ENCODE measurements around the gene ASGR1. TPM values are rescaled to one million over a fixed set of nuclear protein-coding genes. Genes with fewer than 3 reads are reported as not detected.

Gene ASGR1
- total RNA-seq, 1 donor from 2014 or later = 2.5 TPM

DNA sequence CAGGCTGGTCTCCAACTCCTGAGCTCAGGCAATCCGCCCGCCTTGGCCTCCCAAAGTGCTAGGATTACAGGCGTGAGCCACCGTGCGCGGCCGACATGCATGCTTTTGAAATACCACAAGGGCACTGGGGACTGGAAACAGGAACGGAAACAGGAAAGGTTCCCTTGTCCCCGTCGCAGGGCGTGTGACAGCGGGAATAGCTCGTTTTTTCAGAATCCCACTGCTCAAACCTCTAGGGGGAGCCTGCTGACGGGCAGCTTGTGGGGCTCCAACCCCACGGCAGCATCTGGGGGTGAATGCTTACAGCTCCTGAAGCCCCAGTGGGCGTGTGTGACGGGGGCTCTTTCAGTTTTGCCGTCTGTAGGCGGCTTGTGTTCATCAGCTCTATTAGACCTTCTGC, 45.7 kb downstream of the ASGR1 start:
- Histone ChIP-seq H3K4me1 (peaks cover 5% of the 10 kb centered on the region), H3K9me3 (no peaks in the 10 kb centered on the region), H3K36me3 (no peaks in the 10 kb centered on the region), H3K27me3 (no peaks in the 10 kb centered on the region), H3K4me3 (no peak overlapping the region), H3K27ac (no peak overlapping the region)
- no peak for DNase-seq (ENCODE audit: extremely low spot score in 2 of 2)
- TF ChIP-seq POLR2AphosphoS5 (IDR thresholded peaks at IDR 0.05; ENCODE audit: insufficient read depth in 1 of 2, low read depth in 1 of 2) = no peak
- TF ChIP-seq, protein P1, sequence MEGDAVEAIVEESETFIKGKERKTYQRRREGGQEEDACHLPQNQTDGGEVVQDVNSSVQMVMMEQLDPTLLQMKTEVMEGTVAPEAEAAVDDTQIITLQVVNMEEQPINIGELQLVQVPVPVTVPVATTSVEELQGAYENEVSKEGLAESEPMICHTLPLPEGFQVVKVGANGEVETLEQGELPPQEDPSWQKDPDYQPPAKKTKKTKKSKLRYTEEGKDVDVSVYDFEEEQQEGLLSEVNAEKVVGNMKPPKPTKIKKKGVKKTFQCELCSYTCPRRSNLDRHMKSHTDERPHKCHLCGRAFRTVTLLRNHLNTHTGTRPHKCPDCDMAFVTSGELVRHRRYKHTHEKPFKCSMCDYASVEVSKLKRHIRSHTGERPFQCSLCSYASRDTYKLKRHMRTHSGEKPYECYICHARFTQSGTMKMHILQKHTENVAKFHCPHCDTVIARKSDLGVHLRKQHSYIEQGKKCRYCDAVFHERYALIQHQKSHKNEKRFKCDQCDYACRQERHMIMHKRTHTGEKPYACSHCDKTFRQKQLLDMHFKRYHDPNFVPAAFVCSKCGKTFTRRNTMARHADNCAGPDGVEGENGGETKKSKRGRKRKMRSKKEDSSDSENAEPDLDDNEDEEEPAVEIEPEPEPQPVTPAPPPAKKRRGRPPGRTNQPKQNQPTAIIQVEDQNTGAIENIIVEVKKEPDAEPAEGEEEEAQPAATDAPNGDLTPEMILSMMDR (IDR thresholded peaks at IDR 0.05) = no peak
- TF ChIP-seq POLR2A (IDR thresholded peaks at IDR 0.05) = no peak
- intact Hi-C loops (cut with DNase I) = no loop called here

DNA sequence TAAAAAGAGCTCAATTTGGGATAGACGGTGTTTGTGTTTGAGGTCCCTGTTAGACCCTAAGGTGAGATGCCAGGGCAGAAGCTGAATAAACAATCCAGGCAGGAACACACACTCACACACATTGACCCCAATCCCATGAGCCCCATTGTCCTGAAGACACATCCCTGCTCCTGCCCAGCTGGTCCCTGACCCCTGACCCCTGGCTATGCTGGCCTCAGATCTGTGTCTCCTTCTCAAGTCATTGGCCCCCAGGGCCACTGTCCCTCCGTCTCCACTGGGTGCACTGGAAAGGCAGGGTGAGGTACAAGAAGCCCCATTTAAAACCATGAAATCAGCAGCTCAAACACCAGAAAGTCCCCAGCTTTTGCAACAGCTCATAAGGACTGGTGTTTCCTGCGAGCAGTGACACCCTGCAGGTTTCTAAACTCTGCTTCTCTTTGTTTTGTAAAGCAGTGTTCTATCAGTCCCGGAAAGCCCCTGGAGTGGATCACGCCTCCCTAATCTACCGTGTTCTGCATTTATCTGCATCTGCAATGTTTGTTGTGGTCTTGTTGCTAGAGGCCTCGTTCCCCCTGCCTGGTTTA, 46.6 kb downstream of the ASGR1 start:
- Histone ChIP-seq H3K36me3 (no peaks in the 10 kb centered on the region), H3K4me1 (peaks cover 5% of the 10 kb centered on the region), H3K27me3 (no peaks in the 10 kb centered on the region), H3K9me3 (no peaks in the 10 kb centered on the region), H3K4me3 (no peak overlapping the region), H3K27ac (no peak overlapping the region)
- DNase-seq (ENCODE audit: extremely low spot score in 2 of 2) = no peak
- TF ChIP-seq POLR2AphosphoS5 (IDR thresholded peaks at IDR 0.05; ENCODE audit: insufficient read depth in 1 of 2, low read depth in 1 of 2) (no peak), POLR2A (IDR thresholded peaks at IDR 0.05) (no peak)
- TF ChIP-seq, protein P1 (IDR thresholded peaks at IDR 0.05) = no peak
- intact Hi-C loops (cut with DNase I) = no loop called here

DNA sequence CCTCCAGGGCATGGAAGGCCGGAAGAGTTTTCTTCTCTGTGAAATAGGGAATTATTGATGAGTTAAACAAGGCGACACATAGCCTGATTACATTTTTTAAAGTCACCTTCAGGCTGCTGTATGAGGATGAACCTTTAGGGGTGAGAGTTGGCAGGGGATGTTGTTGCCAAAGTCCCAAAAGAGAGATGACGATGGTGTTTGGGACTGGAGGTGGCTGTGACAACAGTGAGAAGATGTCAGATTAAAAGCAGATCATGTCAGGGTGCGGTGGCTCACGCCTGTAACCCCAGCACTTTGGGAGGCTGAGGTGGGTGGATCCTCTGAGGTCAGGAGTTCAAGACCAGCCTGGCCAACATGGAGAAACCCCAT, 47.8 kb downstream of the ASGR1 start:
- TF ChIP-seq POLR2AphosphoS5 (IDR thresholded peaks at IDR 0.05; ENCODE audit: insufficient read depth in 1 of 2, low read depth in 1 of 2) = no peak
- TF ChIP-seq POLR2A (IDR thresholded peaks at IDR 0.05) = no peak
- TF ChIP-seq, protein P1 (IDR thresholded peaks at IDR 0.05) = no peak
- H3K27ac ChIP-seq = no peak overlapping the region

DNA sequence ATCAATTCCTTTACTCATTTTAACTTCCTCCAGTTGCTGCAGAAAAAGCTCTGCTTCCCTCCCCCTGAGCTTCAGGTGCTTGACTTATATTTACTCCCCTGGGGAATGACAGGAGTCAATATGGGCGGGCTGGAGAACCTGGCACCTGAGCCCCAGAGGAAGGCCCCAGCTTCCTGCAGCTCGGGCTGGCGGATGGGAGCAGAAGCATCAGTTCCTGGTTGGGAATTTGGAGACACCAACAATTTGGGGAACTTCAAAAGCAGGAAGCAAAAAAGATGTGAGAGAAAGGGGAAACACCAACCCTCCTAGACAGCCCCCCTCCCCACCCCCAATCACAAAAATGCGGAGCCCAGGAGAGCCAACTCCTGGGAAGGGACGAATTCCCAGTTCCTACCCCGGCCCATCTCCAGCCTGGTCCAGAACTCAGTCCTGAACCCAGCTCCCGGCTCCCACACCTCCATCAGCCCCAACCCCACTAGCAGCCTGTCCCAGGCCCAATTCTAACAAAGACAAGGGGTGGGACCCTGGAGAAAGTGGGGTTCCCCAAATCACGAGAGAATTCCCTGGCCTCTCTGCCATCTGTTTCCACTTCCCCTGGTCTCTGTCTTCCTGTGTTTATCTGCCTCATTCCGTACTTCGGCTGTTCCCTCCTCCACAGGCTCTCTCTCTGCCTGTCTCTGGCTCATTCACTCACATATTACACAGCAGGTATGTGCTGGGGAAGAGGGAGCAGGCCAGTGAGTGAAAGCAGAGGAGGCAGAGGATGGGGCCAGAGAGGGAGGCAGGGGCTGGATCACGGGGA, 48.3 kb downstream of the ASGR1 start:
- no peak for DNase-seq (ENCODE audit: extremely low spot score in 2 of 2)
- Histone ChIP-seq H3K4me3 (no peak overlapping the region), H3K9me3 (no peaks in the 10 kb centered on the region), H3K27ac (no peak overlapping the region), H3K4me1 (peaks cover 5% of the 10 kb centered on the region), H3K36me3 (no peaks in the 10 kb centered on the region), H3K27me3 (no peaks in the 10 kb centered on the region)
- intact Hi-C loops (cut with DNase I) = no loop called here
- TF ChIP-seq, protein P1 (IDR thresholded peaks at IDR 0.05) = no peak
- TF ChIP-seq POLR2AphosphoS5 (IDR thresholded peaks at IDR 0.05; ENCODE audit: insufficient read depth in 1 of 2, low read depth in 1 of 2) (no peak), POLR2A (IDR thresholded peaks at IDR 0.05) (no peak)

More for the DNA sequence above, 47.8 kb downstream of the ASGR1 start:
- intact Hi-C loops (cut with DNase I) = no loop called here
- no peak overlapping the region for H3K4me3 ChIP-seq
- DNase-seq (ENCODE audit: extremely low spot score in 2 of 2) = no peak
- peaks cover 5% of the 10 kb centered on the region for H3K4me1 ChIP-seq
- no peaks in the 10 kb centered on the region for H3K9me3 ChIP-seq
- no peaks in the 10 kb centered on the region for H3K27me3 ChIP-seq
- no peaks in the 10 kb centered on the region for H3K36me3 ChIP-seq

DNA sequence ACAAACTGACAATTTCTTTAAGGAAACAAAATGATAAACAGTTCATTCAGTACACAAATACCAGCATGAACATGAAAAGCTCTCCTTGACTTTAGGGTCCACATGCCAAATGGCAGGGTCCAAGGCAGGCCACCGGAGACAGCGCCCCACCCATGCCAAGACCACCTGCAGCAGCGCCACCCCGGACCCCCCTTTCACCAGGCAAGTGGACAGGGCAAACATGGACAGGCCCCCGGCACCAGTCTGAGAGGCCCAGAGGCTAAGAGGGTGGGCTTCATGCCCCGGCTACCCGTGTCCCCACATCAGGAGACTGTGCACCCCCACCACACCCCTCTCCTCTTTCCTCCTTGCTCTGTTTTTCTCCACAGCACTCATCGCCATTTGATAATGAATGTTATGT, 49.9 kb downstream of the ASGR1 start:
- Histone ChIP-seq H3K9me3 (no peaks in the 10 kb centered on the region), H3K4me3 (no peak overlapping the region), H3K36me3 (no peaks in the 10 kb centered on the region), H3K27me3 (no peaks in the 10 kb centered on the region), H3K27ac (no peak overlapping the region), H3K4me1 (peaks cover 5% of the 10 kb centered on the region)
- TF ChIP-seq POLR2AphosphoS5 (IDR thresholded peaks at IDR 0.05; ENCODE audit: insufficient read depth in 1 of 2, low read depth in 1 of 2) = no peak
- TF ChIP-seq POLR2A (IDR thresholded peaks at IDR 0.05) = no peak
- TF ChIP-seq, protein P1 (IDR thresholded peaks at IDR 0.05) = no peak
- intact Hi-C loops (cut with DNase I) = no loop called here
- DNase-seq (ENCODE audit: extremely low spot score in 2 of 2) = no peak
